Spleen (tissue), 7 donors: ENCODE measurements around the gene CCDC80.

Source experiments
- CTCF ChIP-seq, 11 experiments: fragments of 200-600 bp in 7 of 11; fragments of 450-650 bp in 4 of 11; sonication (generic) in 4 of 11; IDR thresholded peaks in 8 of 11; conservative IDR thresholded peaks in 3 of 11; 1 replicate in 7 of 11; 2 replicates in 4 of 11; pipeline versions ENCODE4 v1.4.0 to v1.8.0; 2016 to 2021; ENCODE audit warnings: antibody characterized with exemption in 11 of 11, inconsistent platforms in 4 of 11, mild to moderate bottlenecking in 1 of 11
- POLR2A ChIP-seq, 3 donors: fragments of 450-650 bp; IDR thresholded peaks; one replicate each; pipeline ENCODE4 v1.5.1; 2017; ENCODE audit warnings: antibody characterized with exemption in 3 of 3, mild to moderate bottlenecking in 1 of 3
- POLR2AphosphoS5 ChIP-seq, 3 donors: sonication (generic); formaldehyde crosslinking; IDR thresholded peaks; one replicate each; pipeline ENCODE4 v1.5.1; 2017; ENCODE audit warnings: antibody characterized with exemption in 3 of 3
- donor health status: DM: no; HTN: no; CAD: no; lungs with moderate emphysema.
- donor health status: DM: no; HTN: no; CAD: no.
- donor health status: DM: no; HTN: no; CAD: no.

GRCh38 chr3:112572701-112573100 is 68.2 kb downstream of the CCDC80 start:
- TF ChIP-seq POLR2A (IDR thresholded peaks at IDR 0.05) (no peak), CTCF (IDR thresholded peaks at IDR 0.05 in 8 of 11, conservative IDR thresholded peaks at IDR 0.05 in 3 of 11) (no peak), POLR2AphosphoS5 (IDR thresholded peaks at IDR 0.05) (no peak)
